ENCODE results near the gene TBC1D9. TPM values are rescaled to one million over a fixed set of nuclear protein-coding genes. Genes with fewer than 3 reads are reported as not detected.

The TBC1D9 gene
- total and polyA plus RNA-seq, 2 of the 13 experiments (the other 11 are each of a cell fraction or from before 2014, with no cell fraction given): 11.9 to 12.2 TPM

DNA sequence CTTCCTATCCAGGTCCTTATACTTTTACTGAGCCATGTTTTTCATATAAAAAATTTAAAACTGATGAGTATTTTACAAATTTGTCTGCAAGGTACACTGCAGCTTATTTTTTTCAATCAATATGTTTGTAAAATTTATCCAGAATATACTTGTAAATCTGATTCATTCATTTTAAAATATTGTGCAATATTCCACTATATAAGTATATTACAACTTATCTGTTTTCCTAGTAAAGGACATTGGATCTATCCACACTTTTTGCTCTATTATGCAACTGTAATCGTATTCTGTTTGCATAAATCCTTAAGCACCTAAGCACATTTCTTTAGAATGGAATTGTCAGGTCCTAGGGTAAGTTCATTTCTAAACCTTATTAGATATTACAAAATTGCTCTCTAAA, 49.5 kb downstream of the TBC1D9 start:
- Histone ChIP-seq H2AFZ (ENCODE audit: low read length) (no peak overlapping the region), H3K27ac (ENCODE audit: extremely low read length, insufficient read depth, low read length) (no peak overlapping the region), H3K4me2 (ENCODE audit: low read depth, low read length) (no peak overlapping the region), H3K27me3 (ENCODE audit: control insufficient read depth in 1 of 2, insufficient read depth in 2 of 2, low read length in 2 of 2) (no peaks in the 10 kb centered on the region), H3K9ac (ENCODE audit: insufficient read depth, low read depth, low read length) (no peak overlapping the region), H3K79me2 (ENCODE audit: insufficient read depth, low read length) (peaks cover 27% of the 10 kb centered on the region), H3K4me3 (replicated peaks in 1 of 3; ENCODE audit: insufficient read depth in 1 of 3, low read depth in 2 of 3, low read length in 3 of 3) (no peak overlapping the region), H3K9me3 (ENCODE audit: low read length) (no peaks in the 10 kb centered on the region), H3K4me1 (ENCODE audit: insufficient read depth, low read length) (peaks cover 93% of the 10 kb centered on the region), H4K20me1 (ENCODE audit: insufficient read depth, low read length) (no peaks in the 10 kb centered on the region), H3K36me3 (replicated peaks in 1 of 2; ENCODE audit: control insufficient read depth in 1 of 2, insufficient read depth in 2 of 2, low read length in 2 of 2) (no peaks in the 10 kb centered on the region; a peak in 1 of 5 replicates)
- TF ChIP-seq CEBPB (IDR thresholded peaks at IDR 0.05; ENCODE audit: borderline replicate concordance, low read depth, low read length) (0 out of 2 replicates have a peak, but pooled peaks have one; percentile 59), CEBPG (CRISPR knock-in tag; IDR thresholded peaks at IDR 0.05) (0 out of 2 replicates have a peak, but pooled peaks have one; percentile 39)
- TF ChIP-seq, protein P1, sequence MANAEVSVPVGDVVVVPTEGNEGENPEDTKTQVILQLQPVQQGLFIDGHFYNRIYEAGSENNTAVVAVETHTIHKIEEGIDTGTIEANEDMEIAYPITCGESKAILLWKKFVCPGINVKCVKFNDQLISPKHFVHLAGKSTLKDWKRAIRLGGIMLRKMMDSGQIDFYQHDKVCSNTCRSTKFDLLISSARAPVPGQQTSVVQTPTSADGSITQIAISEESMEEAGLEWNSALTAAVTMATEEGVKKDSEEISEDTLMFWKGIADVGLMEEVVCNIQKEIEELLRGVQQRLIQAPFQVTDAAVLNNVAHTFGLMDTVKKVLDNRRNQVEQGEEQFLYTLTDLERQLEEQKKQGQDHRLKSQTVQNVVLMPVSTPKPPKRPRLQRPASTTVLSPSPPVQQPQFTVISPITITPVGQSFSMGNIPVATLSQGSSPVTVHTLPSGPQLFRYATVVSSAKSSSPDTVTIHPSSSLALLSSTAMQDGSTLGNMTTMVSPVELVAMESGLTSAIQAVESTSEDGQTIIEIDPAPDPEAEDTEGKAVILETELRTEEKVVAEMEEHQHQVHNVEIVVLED (CRISPR knock-in tag; IDR thresholded peaks at IDR 0.05; ENCODE audit: borderline replicate concordance): no peak
- FAIRE-seq: peak; percentile 15
- in situ Hi-C loops (cut with HindIII; ENCODE audit: extremely low pct_ligation_motif_present, low pct_unique_long_range_greater_than_20kb): no loop called here
- CTCF ChIA-PET (ENCODE audit: low intra/inter-chr PET ratio, low total read pairs): no interaction called here
- no TSS peak for BruUV-seq (replicated peaks)
- WGBS (ENCODE audit: low lambda C conversion rate): 37% methylated on average over 1 of the region's 1 CpG
- POLR2A ChIA-PET: no interaction called here
- no peak for DNase-seq (ENCODE audit: low spot score)
- intact Hi-C loops (cut with micrococcal nuclease; ENCODE audit: unreplicated experiment): no loop called here
- no peak for ATAC-seq

GRCh38 chr4:140706276-140706625, 49.9 kb downstream of the TBC1D9 start:
- FAIRE-seq (no peak), ATAC-seq (no peak), DNase-seq (ENCODE audit: low spot score) (no peak)
- Histone ChIP-seq H3K36me3 (replicated peaks in 1 of 2; ENCODE audit: control insufficient read depth in 1 of 2, insufficient read depth in 2 of 2, low read length in 2 of 2) (peaks cover 0 to 2% of the 10 kb centered on the region in 2 experiments; a peak in 2 of 5 replicates), H3K9me3 (ENCODE audit: low read length) (no peaks in the 10 kb centered on the region), H3K79me2 (ENCODE audit: insufficient read depth, low read length) (peaks cover 24% of the 10 kb centered on the region), H4K20me1 (ENCODE audit: insufficient read depth, low read length) (no peaks in the 10 kb centered on the region), H3K4me2 (ENCODE audit: low read depth, low read length) (no peak overlapping the region), H3K27ac (ENCODE audit: extremely low read length, insufficient read depth, low read length) (no peak overlapping the region), H3K4me1 (ENCODE audit: insufficient read depth, low read length) (peaks cover 91% of the 10 kb centered on the region), H3K27me3 (ENCODE audit: control insufficient read depth in 1 of 2, insufficient read depth in 2 of 2, low read length in 2 of 2) (no peaks in the 10 kb centered on the region), H2AFZ (ENCODE audit: low read length) (no peak overlapping the region), H3K9ac (ENCODE audit: insufficient read depth, low read depth, low read length) (no peak overlapping the region), H3K4me3 (replicated peaks in 1 of 3; ENCODE audit: insufficient read depth in 1 of 3, low read depth in 2 of 3, low read length in 3 of 3) (no peak overlapping the region)
- CTCF ChIA-PET (ENCODE audit: low intra/inter-chr PET ratio, low total read pairs): no interaction called here
- WGBS (ENCODE audit: low lambda C conversion rate): 100% methylated on average over 2 of the region's 2 CpGs
- no TSS peak for BruUV-seq (replicated peaks)
- in situ Hi-C loops (cut with HindIII; ENCODE audit: extremely low pct_ligation_motif_present, low pct_unique_long_range_greater_than_20kb): no loop called here
- POLR2A ChIA-PET: no interaction called here
- TF ChIP-seq KLF9 (CRISPR knock-in tag; IDR thresholded peaks at IDR 0.05; ENCODE audit: low read depth) (no peak), MAFK (conservative IDR thresholded peaks at IDR 0.05 in 1 of 2, IDR thresholded peaks at IDR 0.05 in 1 of 2; ENCODE audit: low read length in 2 of 2) (peak; percentile 8 to 59; a peak in 2 of 4 replicates), MAFF (IDR thresholded peaks at IDR 0.05; ENCODE audit: low read depth, low read length) (0 out of 2 replicates have a peak, but pooled peaks have one; percentile 29), TARDBP (CRISPR knock-in tag; IDR thresholded peaks at IDR 0.05) (no peak)
- intact Hi-C loops (cut with micrococcal nuclease; ENCODE audit: unreplicated experiment): no loop called here

All from HepG2 (cell line).